HepG2 (cell line): ENCODE measurements around the gene SLC13A5. TPM values are rescaled to one million over a fixed set of nuclear protein-coding genes. Genes with fewer than 3 reads are reported as not detected.

Source experiments
- IRF2 ChIP-seq: IDR thresholded peaks from 2 replicates; pipeline ENCODE4 v1.6.1; 2018; ENCODE audit warnings: missing genetic modification reagents, missing compliant biosample characterization
- ISL2 ChIP-seq: sonication (generic); formaldehyde crosslinking; IDR thresholded peaks from 2 replicates; pipeline ENCODE4 v1.5.0; 2020; ENCODE audit warnings: missing genetic modification reagents
- MIER3 ChIP-seq: IDR thresholded peaks from 2 replicates; pipeline ENCODE4 v1.6.1; 2016; ENCODE audit warnings: missing compliant biosample characterization, borderline replicate concordance
- NFRKB ChIP-seq: fragments of 450-650 bp; IDR thresholded peaks from 2 replicates; pipeline ENCODE4 v1.6.1; 2017
- PPARG ChIP-seq: conservative IDR thresholded peaks from 2 replicates; pipeline ENCODE4 v1.6.1; 2016; ENCODE audit warnings: missing biosample characterization, missing genetic modification reagents
- PRDM15 ChIP-seq: sonication (generic); formaldehyde crosslinking; IDR thresholded peaks from 2 replicates; pipeline ENCODE4 v1.4.0; 2020; ENCODE audit warnings: missing genetic modification reagents
- RARG ChIP-seq: sonication (generic); formaldehyde crosslinking; IDR thresholded peaks from 2 replicates; pipeline ENCODE4 v1.4.0; 2020; ENCODE audit warnings: low read depth, mild to moderate bottlenecking, missing genetic modification reagents
- RXRA ChIP-seq: sonication (generic); formaldehyde crosslinking; IDR thresholded peaks from 2 replicates; pipeline ENCODE4 v1.5.1; 2020; ENCODE audit warnings: missing genetic modification reagents
- SPEN ChIP-seq: sonication (generic); formaldehyde crosslinking; IDR thresholded peaks from 2 replicates; pipeline ENCODE4 v1.5.1; 2020; ENCODE audit warnings: low read depth, mild to moderate bottlenecking, missing genetic modification reagents
- STAT6 ChIP-seq: sonication (generic); formaldehyde crosslinking; IDR thresholded peaks from 2 replicates; pipeline ENCODE4 v1.4.0; 2020; ENCODE audit warnings: missing genetic modification reagents, mild to moderate bottlenecking, borderline replicate concordance
- ZFP91 ChIP-seq: sonication (generic); formaldehyde crosslinking; IDR thresholded peaks from 2 replicates; pipeline ENCODE4 v1.9.0; 2022; ENCODE audit warnings: missing genetic modification reagents, mild to moderate bottlenecking, borderline replicate concordance
- ZNF282 ChIP-seq: fragments of 450-650 bp; IDR thresholded peaks from 2 replicates; pipeline ENCODE4 v1.6.1; 2018; ENCODE audit not compliant: partially characterized antibody
- ZNF556 ChIP-seq: sonication (generic); formaldehyde crosslinking; IDR thresholded peaks from 2 replicates; pipeline ENCODE4 v1.4.0; 2020; ENCODE audit warnings: mild to moderate bottlenecking, missing genetic modification reagents, borderline replicate concordance
- ZNF670 ChIP-seq: sonication (generic); formaldehyde crosslinking; IDR thresholded peaks from 2 replicates; pipeline ENCODE4 v1.8.0; 2022; ENCODE audit warnings: mild to moderate bottlenecking, missing genetic modification reagents, borderline replicate concordance
- polyA plus RNA-seq, 8 experiments: library from polyadenylated mRNA; depleted of rRNA in 3 of 8; stranded (reverse) in 7 of 8; unstranded in 1 of 8; fragments of >200 nt; fragmentation: Illumina TruSeq in 4 of 8; extraction: Trizol in 4 of 8; gene quantifications; 2 replicates each; pipeline versions ENCODE4 v1.2.1 to v1.2.3, GENCODE V29; 2011 to 2016; ENCODE audit warnings: low read depth in 4 of 8, missing spikeins in 1 of 8, mixed read lengths in 1 of 8; ENCODE audit not compliant: insufficient read depth in 1 of 8
- total RNA-seq, 5 experiments: library from RNA; depleted of rRNA; stranded (reverse); fragments of >200 nt; fragmentation: Illumina TruSeq; extraction: Trizol; gene quantifications; 2 replicates each; pipeline ENCODE4 v1.2.3, GENCODE V29; 2016; ENCODE audit warnings: low read depth in 1 of 5
- TF ChIP-seq, protein P1 (sequence below): IDR thresholded peaks from 2 replicates; pipeline ENCODE4 v1.6.1; 2016; ENCODE audit warnings: missing compliant biosample characterization, missing genetic modification reagents, borderline replicate concordance
- TF ChIP-seq, protein P2 (sequence below): sonication (generic); formaldehyde crosslinking; IDR thresholded peaks from 2 replicates; pipeline ENCODE4 v1.4.0; 2020; ENCODE audit warnings: mild to moderate bottlenecking, missing genetic modification reagents
- TF ChIP-seq, protein P3 (sequence below): fragments of 450-650 bp; IDR thresholded peaks from 2 replicates; pipeline ENCODE4 v1.6.1; 2017

The SLC13A5 gene
- total and polyA plus RNA-seq, 2 of the 13 experiments (the other 11 are each of a cell fraction or from before 2014, with no cell fraction given) = 42.8 to 310 TPM

DNA sequence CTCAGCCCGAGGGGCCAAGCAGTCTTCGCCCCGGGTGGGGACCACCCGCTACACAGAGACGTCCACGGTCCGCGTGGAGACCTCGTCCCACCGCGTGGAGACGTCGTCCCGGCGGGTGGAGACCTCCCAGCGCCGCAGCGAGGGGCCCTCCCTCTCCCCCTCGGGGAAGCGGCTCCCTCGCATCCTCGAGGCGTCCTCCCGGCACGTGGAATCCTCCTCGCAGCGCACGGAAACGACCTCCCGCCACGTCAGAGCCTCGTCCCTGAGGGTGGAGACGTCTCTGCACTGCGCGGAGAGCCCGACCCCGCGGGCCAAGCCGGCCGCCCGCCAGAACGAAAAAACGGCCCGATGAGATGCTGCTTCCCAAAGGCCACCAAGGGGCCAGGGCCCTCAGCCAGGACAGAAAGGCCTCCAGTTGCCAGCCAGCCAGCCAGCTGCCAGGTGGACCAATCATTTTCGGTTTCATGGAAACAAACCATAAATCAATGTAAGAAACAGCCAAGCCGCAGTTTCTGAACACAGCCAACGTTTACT is 61.2 kb downstream of the SLC13A5 start (continued):
- peak; percentile 61; the same call in 1 of the 2 replicates for TF ChIP-seq PRDM15
- TF ChIP-seq NFRKB = no peak
- TF ChIP-seq, protein P1, sequence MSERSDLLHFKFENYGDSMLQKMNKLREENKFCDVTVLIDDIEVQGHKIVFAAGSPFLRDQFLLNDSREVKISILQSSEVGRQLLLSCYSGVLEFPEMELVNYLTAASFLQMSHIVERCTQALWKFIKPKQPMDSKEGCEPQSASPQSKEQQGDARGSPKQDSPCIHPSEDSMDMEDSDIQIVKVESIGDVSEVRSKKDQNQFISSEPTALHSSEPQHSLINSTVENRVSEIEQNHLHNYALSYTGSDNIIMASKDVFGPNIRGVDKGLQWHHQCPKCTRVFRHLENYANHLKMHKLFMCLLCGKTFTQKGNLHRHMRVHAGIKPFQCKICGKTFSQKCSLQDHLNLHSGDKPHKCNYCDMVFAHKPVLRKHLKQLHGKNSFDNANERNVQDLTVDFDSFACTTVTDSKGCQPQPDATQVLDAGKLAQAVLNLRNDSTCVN (CRISPR knock-in tag) = peak; percentile 91
- TF ChIP-seq, protein P2, sequence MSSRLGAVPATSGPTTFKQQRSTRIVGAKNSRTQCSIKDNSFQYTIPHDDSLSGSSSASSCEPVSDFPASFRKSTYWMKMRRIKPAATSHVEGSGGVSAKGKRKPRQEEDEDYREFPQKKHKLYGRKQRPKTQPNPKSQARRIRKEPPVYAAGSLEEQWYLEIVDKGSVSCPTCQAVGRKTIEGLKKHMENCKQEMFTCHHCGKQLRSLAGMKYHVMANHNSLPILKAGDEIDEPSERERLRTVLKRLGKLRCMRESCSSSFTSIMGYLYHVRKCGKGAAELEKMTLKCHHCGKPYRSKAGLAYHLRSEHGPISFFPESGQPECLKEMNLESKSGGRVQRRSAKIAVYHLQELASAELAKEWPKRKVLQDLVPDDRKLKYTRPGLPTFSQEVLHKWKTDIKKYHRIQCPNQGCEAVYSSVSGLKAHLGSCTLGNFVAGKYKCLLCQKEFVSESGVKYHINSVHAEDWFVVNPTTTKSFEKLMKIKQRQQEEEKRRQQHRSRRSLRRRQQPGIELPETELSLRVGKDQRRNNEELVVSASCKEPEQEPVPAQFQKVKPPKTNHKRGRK (CRISPR knock-in tag) = 0 out of 2 replicates have a peak, but pooled peaks have one; percentile 47
- peak; percentile 84; the same call in 1 of the 2 replicates for TF ChIP-seq RARG (CRISPR knock-in tag)
- TF ChIP-seq, protein P3, sequence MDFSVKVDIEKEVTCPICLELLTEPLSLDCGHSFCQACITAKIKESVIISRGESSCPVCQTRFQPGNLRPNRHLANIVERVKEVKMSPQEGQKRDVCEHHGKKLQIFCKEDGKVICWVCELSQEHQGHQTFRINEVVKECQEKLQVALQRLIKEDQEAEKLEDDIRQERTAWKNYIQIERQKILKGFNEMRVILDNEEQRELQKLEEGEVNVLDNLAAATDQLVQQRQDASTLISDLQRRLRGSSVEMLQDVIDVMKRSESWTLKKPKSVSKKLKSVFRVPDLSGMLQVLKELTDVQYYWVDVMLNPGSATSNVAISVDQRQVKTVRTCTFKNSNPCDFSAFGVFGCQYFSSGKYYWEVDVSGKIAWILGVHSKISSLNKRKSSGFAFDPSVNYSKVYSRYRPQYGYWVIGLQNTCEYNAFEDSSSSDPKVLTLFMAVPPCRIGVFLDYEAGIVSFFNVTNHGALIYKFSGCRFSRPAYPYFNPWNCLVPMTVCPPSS = no peak
- TF ChIP-seq STAT6 (CRISPR knock-in tag) = 0 out of 2 replicates have a peak, but pooled peaks have one; percentile 69
- TF ChIP-seq ZNF282 = no peak
- TF ChIP-seq ISL2 (CRISPR knock-in tag) = peak; percentile 30; the same call in 1 of the 2 replicates
- peak; percentile 82; the same call in 1 of the 2 replicates for TF ChIP-seq ZNF670 (CRISPR knock-in tag)
- TF ChIP-seq RXRA (CRISPR knock-in tag) = peak; percentile 77
- peak; percentile 95 for TF ChIP-seq ZFP91 (CRISPR knock-in tag)
- TF ChIP-seq SPEN (CRISPR knock-in tag) = peak; percentile 48; the same call in 1 of the 2 replicates
- TF ChIP-seq MIER3 (CRISPR knock-in tag) = no peak; the same call in 1 of the 2 replicates
- 0 out of 2 replicates have a peak, but pooled peaks have one; percentile 43 for TF ChIP-seq PPARG (CRISPR knock-in tag)
- no peak for TF ChIP-seq ZNF556 (CRISPR knock-in tag)
- 0 out of 2 replicates have a peak, but pooled peaks have one; percentile 46 for TF ChIP-seq IRF2
